ENCODE results near the gene RBM47. TPM values are rescaled to one million over a fixed set of nuclear protein-coding genes. Genes with fewer than 3 reads are reported as not detected.

The RBM47 gene
- total and polyA plus RNA-seq, 10 of the 15 experiments (the other 5 are each of a cell fraction or from before 2014, with no cell fraction given), result 7.9 to 45.0 (median 28.7) TPM

GRCh38 chr4:40672528-40673522 is 43.2 kb upstream of the RBM47 start (continued):
- peak; percentile 80 for TF ChIP-seq KLF5 (IDR thresholded peaks at IDR 0.05; ENCODE audit: partially characterized antibody)
- no peak for TF ChIP-seq KDM1A (IDR thresholded peaks at IDR 0.05; ENCODE audit: borderline replicate concordance)
- no peak for TF ChIP-seq BCL3 (IDR thresholded peaks at IDR 0.05; ENCODE audit: borderline replicate concordance, insufficient read depth, low read depth, low read length, poor library complexity, severe bottlenecking)
- TF ChIP-seq, protein P1, sequence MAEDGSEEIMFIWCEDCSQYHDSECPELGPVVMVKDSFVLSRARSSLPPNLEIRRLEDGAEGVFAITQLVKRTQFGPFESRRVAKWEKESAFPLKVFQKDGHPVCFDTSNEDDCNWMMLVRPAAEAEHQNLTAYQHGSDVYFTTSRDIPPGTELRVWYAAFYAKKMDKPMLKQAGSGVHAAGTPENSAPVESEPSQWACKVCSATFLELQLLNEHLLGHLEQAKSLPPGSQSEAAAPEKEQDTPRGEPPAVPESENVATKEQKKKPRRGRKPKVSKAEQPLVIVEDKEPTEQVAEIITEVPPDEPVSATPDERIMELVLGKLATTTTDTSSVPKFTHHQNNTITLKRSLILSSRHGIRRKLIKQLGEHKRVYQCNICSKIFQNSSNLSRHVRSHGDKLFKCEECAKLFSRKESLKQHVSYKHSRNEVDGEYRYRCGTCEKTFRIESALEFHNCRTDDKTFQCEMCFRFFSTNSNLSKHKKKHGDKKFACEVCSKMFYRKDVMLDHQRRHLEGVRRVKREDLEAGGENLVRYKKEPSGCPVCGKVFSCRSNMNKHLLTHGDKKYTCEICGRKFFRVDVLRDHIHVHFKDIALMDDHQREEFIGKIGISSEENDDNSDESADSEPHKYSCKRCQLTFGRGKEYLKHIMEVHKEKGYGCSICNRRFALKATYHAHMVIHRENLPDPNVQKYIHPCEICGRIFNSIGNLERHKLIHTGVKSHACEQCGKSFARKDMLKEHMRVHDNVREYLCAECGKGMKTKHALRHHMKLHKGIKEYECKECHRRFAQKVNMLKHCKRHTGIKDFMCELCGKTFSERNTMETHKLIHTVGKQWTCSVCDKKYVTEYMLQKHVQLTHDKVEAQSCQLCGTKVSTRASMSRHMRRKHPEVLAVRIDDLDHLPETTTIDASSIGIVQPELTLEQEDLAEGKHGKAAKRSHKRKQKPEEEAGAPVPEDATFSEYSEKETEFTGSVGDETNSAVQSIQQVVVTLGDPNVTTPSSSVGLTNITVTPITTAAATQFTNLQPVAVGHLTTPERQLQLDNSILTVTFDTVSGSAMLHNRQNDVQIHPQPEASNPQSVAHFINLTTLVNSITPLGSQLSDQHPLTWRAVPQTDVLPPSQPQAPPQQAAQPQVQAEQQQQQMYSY (CRISPR knock-in tag; IDR thresholded peaks at IDR 0.05), result no peak
- TF ChIP-seq TCF7 (IDR thresholded peaks at IDR 0.05; ENCODE audit: borderline replicate concordance), result no peak
- TF ChIP-seq USF2 (IDR thresholded peaks at IDR 0.05; ENCODE audit: borderline replicate concordance, low read depth, low read length), result no peak; the same call in 1 of the 2 replicates
- peak; percentile 88 for TF ChIP-seq NFIC (IDR thresholded peaks at IDR 0.05; ENCODE audit: low read depth, low read length)
- peak; percentile 84 for TF ChIP-seq CBFB (IDR thresholded peaks at IDR 0.05; ENCODE audit: low read depth)
- no peak for TF ChIP-seq POLR2AphosphoS2 (IDR thresholded peaks at IDR 0.05; ENCODE audit: low read depth, low read length)
- TF ChIP-seq SRF (IDR thresholded peaks at IDR 0.05; ENCODE audit: low read depth in 2 of 2, low read length in 2 of 2), result no peak
- no peak for TF ChIP-seq SPI1 (IDR thresholded peaks at IDR 0.05; ENCODE audit: borderline replicate concordance, insufficient read depth, low read depth, low read length)
- TF ChIP-seq, protein P2, sequence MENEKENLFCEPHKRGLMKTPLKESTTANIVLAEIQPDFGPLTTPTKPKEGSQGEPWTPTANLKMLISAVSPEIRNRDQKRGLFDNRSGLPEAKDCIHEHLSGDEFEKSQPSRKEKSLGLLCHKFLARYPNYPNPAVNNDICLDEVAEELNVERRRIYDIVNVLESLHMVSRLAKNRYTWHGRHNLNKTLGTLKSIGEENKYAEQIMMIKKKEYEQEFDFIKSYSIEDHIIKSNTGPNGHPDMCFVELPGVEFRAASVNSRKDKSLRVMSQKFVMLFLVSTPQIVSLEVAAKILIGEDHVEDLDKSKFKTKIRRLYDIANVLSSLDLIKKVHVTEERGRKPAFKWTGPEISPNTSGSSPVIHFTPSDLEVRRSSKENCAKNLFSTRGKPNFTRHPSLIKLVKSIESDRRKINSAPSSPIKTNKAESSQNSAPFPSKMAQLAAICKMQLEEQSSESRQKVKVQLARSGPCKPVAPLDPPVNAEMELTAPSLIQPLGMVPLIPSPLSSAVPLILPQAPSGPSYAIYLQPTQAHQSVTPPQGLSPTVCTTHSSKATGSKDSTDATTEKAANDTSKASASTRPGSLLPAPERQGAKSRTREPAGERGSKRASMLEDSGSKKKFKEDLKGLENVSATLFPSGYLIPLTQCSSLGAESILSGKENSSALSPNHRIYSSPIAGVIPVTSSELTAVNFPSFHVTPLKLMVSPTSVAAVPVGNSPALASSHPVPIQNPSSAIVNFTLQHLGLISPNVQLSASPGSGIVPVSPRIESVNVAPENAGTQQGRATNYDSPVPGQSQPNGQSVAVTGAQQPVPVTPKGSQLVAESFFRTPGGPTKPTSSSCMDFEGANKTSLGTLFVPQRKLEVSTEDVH (IDR thresholded peaks at IDR 0.05; ENCODE audit: low read depth, partially characterized antibody), result peak; percentile 67
- TF ChIP-seq LARP7 (IDR thresholded peaks at IDR 0.05), result 0 out of 2 replicates have a peak, but pooled peaks have one; percentile 55
- TF ChIP-seq, protein P3, sequence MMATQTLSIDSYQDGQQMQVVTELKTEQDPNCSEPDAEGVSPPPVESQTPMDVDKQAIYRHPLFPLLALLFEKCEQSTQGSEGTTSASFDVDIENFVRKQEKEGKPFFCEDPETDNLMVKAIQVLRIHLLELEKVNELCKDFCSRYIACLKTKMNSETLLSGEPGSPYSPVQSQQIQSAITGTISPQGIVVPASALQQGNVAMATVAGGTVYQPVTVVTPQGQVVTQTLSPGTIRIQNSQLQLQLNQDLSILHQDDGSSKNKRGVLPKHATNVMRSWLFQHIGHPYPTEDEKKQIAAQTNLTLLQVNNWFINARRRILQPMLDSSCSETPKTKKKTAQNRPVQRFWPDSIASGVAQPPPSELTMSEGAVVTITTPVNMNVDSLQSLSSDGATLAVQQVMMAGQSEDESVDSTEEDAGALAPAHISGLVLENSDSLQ (IDR thresholded peaks at IDR 0.05), result no peak
- TF ChIP-seq IRF5 (IDR thresholded peaks at IDR 0.05; ENCODE audit: borderline replicate concordance), result no peak
- TF ChIP-seq CEBPB (IDR thresholded peaks at IDR 0.05; ENCODE audit: borderline replicate concordance in 1 of 2, low read depth in 2 of 2, low read length in 2 of 2), result no peak

All from GM12878 (cell line).